T-helper 17 cell (primary cell): ENCODE data around the gene TPCN2. TPM values are rescaled to one million over a fixed set of nuclear protein-coding genes. Genes with fewer than 3 reads are reported as not detected.
A peak's percentile ranks its signal among the peaks of the same experiment; 100 is the strongest.

ENCODE experiments used
- ATAC-seq: fragments of 150-1000 bp; cut with Tn5 transposase; 2 replicates; pipeline ENCODE4 v1.10.0; 2021; ENCODE audit warnings: mild to moderate bottlenecking, moderate library complexity
- DNase-seq, 3 donors: peaks; one replicate each; pipeline versions ENCODE4 v3.0.0 to v3.0.0-alpha.2; 2020 to 2021
- H3K9me3 ChIP-seq: one replicate; pipeline ENCODE4 v1.7.0; 2013; ENCODE audit warnings: low read length, mild to moderate bottlenecking; ENCODE audit not compliant: control insufficient read depth, poor library complexity, severe bottlenecking
- H3K27ac Mint-ChIP-seq: one replicate; pipeline ENCODE4 v1.8.0; 2022; ENCODE audit warnings: mild to moderate bottlenecking, moderate library complexity, mixed read lengths
- H3K27me3 Mint-ChIP-seq: one replicate; pipeline ENCODE4 v1.8.0; 2022; ENCODE audit warnings: mixed read lengths
- H3K36me3 Mint-ChIP-seq: one replicate; pipeline ENCODE4 v1.8.0; 2022; ENCODE audit warnings: low read depth, mixed read lengths
- H3K4me1 Mint-ChIP-seq: one replicate; pipeline ENCODE4 v1.8.0; 2022; ENCODE audit warnings: mild to moderate bottlenecking, mixed read lengths
- H3K4me3 Mint-ChIP-seq: one replicate; pipeline ENCODE4 v1.8.0; 2022; ENCODE audit warnings: mild to moderate bottlenecking, moderate library complexity, mixed read lengths
- total RNA-seq, 4 donors: library from RNA in 2 of 4; stranded (reverse) in 2 of 4; gene quantifications; one replicate each; pipeline ENCODE4 v1.2.3 and lab custom pipeline; 2022 to 2026

TPCN2 gene
- total RNA-seq, 2 donors from 2014 or later: 9.1 to 16.4 TPM

DNA sequence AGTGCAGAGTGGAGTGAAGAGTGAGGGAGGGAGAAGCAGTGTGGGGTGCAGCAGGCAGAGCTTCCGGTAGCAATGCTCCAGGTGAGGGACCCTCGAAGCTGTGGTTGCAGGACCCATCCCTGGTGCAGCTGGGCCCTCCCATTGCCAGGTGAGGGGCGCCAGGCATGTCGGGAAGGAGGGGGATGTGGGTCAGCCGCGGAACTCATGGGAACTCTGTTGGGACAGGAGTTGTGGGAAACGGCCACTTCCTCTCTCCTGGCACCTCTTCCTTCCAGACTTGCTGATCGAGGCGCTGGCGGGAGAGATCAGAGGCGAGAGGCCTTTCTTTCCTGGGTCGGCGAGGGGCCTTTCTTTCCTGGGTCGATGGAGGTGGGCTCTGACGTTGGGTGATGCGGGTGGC, 48.5 kb downstream of the TPCN2 start:
- DNase-seq: no peak
- H3K4me3 Mint-ChIP-seq: no peak overlapping the region
- H3K27ac Mint-ChIP-seq: no peak overlapping the region

GRCh38 chr11:69099180-69099579, 50.4 kb downstream of the TPCN2 start:
- no peak overlapping the region for H3K27ac Mint-ChIP-seq
- no peaks in the 10 kb centered on the region for H3K9me3 ChIP-seq
- no peaks in the 10 kb centered on the region for H3K36me3 Mint-ChIP-seq
- DNase-seq (no peak), ATAC-seq (no peak)
- peaks cover 8% of the 10 kb centered on the region for H3K27me3 Mint-ChIP-seq
- H3K4me1 Mint-ChIP-seq: peaks cover 6% of the 10 kb centered on the region
- no peak overlapping the region for H3K4me3 Mint-ChIP-seq

More for the DNA sequence above, 48.5 kb downstream of the TPCN2 start:
- H3K9me3 ChIP-seq: no peaks in the 10 kb centered on the region
- Mint-ChIP-seq H3K27me3 (peaks cover 8% of the 10 kb centered on the region), H3K36me3 (peaks cover 3% of the 10 kb centered on the region), H3K4me1 (peaks cover 10% of the 10 kb centered on the region)
- ATAC-seq: no peak

DNA sequence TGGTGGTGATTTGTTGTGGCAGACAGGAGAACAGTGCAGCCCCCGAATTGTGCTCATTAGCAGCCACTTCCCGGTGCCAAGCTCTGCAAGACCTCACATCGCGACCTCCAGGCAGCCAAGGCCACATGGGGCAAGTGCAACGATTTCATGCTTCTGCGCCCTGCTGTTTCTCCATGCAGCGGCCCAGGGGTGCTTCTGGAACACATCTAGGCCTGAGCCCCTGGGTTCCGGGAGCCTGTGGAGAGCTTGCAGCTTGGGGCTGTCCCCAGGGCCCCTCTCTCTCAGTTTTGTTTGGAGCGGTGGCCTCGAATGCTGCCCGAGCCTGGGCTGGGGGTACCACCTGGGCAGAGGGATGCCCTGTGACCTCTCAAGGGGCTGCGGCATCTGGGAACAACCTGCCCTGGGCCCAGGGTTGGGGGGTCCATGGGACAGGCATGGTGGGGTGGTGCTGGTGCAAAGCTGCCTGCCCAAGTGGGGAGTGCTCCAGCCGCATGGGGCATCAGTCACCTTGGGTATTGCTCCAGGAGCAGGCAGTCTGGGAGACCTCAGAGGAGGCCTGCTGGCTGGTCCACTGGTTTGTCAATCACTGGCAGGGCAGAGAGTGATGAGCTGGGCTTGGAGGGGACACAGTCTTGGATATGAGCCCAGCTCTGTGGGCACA, 51.9 kb downstream of the TPCN2 start:
- no peak overlapping the region for H3K4me3 Mint-ChIP-seq
- DNase-seq (no peak), ATAC-seq (no peak)
- no peak overlapping the region for H3K27ac Mint-ChIP-seq
- H3K36me3 Mint-ChIP-seq: no peaks in the 10 kb centered on the region
- H3K27me3 Mint-ChIP-seq: peaks cover 8% of the 10 kb centered on the region
- H3K4me1 Mint-ChIP-seq: peaks cover 6% of the 10 kb centered on the region
- no peaks in the 10 kb centered on the region for H3K9me3 ChIP-seq

- peaks cover 8% of the 10 kb centered on the region for H3K27me3 Mint-ChIP-seq
- H3K36me3 Mint-ChIP-seq: no peaks in the 10 kb centered on the region
- H3K4me3 Mint-ChIP-seq: no peak overlapping the region
- peaks cover 6% of the 10 kb centered on the region for H3K4me1 Mint-ChIP-seq
- peak; percentile 55 to 75 (median 57) for DNase-seq
- H3K9me3 ChIP-seq: no peaks in the 10 kb centered on the region
- peak; percentile 97 for ATAC-seq
- no peak overlapping the region for H3K27ac Mint-ChIP-seq
These were observed 52.5 kb downstream of the TPCN2 start for GRCh38 chr11:69101115-69101791.

DNA sequence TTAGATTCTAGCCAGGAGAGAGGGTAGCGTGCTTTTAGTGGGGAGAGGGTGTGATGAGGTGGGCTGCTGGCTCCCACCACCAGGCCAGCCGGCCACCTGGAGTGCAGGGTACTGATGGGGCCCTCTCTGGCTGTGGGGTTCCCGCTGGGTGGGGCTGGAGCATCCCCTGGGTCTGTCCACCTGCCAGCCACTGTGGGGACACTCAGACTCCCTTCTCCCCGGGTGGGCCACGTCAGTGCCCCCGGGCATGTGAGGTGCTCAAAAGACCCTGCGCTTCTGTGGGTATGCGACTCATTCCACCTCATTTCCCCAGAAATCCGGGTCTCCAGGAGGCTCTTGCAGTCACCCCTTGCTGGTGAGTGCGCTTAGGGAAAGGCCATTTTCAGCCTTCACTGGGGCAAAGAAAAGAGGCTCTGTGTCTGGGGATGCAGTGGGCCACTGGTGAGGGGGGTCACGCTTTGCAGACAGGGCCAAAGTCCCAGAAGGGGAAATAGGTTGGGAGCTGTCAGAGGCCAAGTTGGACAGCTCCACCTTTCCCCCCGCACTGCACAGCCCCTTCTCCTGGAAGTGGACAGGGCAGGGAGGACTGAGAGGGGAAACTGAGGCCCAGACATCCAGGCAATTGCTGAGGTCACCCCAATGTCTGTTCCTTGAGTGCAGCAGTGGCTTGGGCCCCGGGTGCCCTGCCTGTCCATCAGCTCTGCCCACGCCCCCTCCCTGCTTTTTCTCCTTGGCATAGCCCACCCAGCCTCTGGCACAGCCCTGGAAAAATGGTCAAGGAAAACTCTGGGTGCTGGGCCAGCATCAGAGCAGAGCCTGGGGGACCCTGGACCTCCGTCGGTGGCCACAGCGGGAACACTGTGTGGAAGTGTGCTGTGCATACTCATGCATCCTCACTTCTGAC, 53.3 kb downstream of the TPCN2 start:
- no peak for ATAC-seq
- DNase-seq: no peak
- H3K4me1 Mint-ChIP-seq: peaks cover 5% of the 10 kb centered on the region
- no peak overlapping the region for H3K27ac Mint-ChIP-seq
- H3K27me3 Mint-ChIP-seq: peaks cover 8% of the 10 kb centered on the region
- no peak overlapping the region for H3K4me3 Mint-ChIP-seq
- H3K36me3 Mint-ChIP-seq: no peaks in the 10 kb centered on the region
- H3K9me3 ChIP-seq: no peaks in the 10 kb centered on the region

- Mint-ChIP-seq H3K4me1 (peaks cover 4% of the 10 kb centered on the region), H3K27me3 (peaks cover 8% of the 10 kb centered on the region), H3K36me3 (no peaks in the 10 kb centered on the region), H3K27ac (no peak overlapping the region), H3K4me3 (no peak overlapping the region)
- no peak for ATAC-seq
- no peaks in the 10 kb centered on the region for H3K9me3 ChIP-seq
- no peak for DNase-seq
These were observed 54.2 kb downstream of the TPCN2 start for GRCh38 chr11:69102732-69103615.

DNA sequence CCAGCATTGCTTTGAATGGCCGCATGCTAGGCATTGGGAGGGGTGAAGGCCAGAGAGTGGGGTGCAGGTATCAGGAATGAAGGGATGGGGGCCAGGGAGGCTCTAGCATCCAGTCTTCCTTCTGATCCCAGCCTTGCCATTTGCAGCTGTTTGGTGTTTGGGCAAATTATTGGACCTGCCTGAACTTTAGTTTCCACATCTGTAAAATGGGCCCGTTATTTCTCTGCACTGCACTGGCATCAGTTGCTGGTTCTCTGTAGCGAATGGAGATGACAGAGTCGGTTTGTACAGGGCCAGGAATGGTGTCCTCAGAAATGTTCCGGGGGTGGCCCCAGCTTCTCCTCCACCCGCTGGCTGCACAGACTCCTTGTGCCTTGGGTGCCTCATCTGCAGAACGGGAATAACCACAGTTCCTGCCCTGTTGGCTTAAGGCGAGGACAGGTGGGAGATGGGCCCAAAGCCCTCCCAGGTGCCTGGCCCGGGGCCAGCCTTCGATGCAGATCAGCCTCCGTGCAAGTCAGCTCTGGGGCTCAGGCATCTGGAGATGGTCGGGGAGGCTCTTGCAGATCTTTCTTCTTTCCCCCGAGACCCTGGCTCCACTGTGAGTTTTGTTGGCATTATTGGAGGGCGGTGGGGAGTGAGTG, 55.6 kb downstream of the TPCN2 start:
- ATAC-seq (no peak), DNase-seq (no peak)
- H3K9me3 ChIP-seq: no peaks in the 10 kb centered on the region
- Mint-ChIP-seq H3K4me1 (peaks cover 4% of the 10 kb centered on the region), H3K36me3 (no peaks in the 10 kb centered on the region), H3K27me3 (peaks cover 8% of the 10 kb centered on the region), H3K27ac (no peak overlapping the region), H3K4me3 (no peak overlapping the region)

- peaks cover 2% of the 10 kb centered on the region for H3K4me1 Mint-ChIP-seq
- no peaks in the 10 kb centered on the region for H3K36me3 Mint-ChIP-seq
- H3K9me3 ChIP-seq: no peaks in the 10 kb centered on the region
- no peak for DNase-seq
- no peak for ATAC-seq
- peaks cover 3% of the 10 kb centered on the region for H3K27me3 Mint-ChIP-seq
- no peak overlapping the region for H3K4me3 Mint-ChIP-seq
- H3K27ac Mint-ChIP-seq: no peak overlapping the region
These were observed 56.2 kb downstream of the TPCN2 start for GRCh38 chr11:69104856-69105395.

GRCh38 chr11:69105461-69106030, 56.8 kb downstream of the TPCN2 start:
- DNase-seq (no peak), ATAC-seq (no peak)
- Mint-ChIP-seq H3K27ac (no peak overlapping the region), H3K4me3 (no peak overlapping the region), H3K4me1 (peaks cover 2% of the 10 kb centered on the region), H3K36me3 (no peaks in the 10 kb centered on the region), H3K27me3 (no peaks in the 10 kb centered on the region)
- H3K9me3 ChIP-seq: no peaks in the 10 kb centered on the region

DNA sequence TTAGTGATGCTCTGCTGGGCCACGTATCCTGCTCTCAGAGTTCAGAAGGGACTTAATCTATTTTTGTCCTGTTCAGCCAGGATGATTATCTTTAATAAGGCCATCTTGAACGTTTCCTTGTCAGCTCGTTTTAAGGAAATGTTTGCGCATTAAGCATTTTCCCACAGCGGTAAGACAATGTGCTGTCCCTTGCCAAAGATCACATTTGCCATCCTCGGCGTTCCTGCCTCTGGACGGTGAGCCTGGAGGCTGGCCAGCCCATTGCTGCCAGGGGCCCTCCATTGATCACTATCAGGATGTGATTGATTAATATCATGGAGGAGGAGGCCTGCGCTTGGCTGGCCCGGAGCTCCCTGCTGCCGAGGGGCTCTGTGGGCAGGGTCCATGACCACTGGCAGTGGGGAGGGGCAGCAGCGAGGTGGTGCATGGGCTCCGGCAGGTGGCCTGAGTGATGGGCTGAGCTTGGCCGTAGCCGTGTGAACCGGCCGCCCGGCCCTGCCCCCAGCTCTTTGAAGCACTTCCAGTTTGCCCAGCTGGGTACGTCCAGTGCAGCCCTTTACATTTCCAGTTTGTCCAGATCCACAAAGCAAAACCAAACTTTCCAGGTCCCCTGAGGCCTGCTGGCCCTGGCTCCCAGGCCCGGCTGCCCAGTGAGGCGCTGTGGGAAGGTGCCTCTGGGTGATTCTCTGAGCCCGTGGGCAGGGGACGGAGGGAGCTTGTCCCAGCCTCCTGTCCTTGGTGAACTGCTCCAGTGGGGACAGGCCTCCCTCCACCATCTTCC, 57.5 kb downstream of the TPCN2 start:
- H3K27me3 Mint-ChIP-seq: no peaks in the 10 kb centered on the region
- ATAC-seq: no peak
- no peak overlapping the region for H3K4me3 Mint-ChIP-seq
- H3K9me3 ChIP-seq: no peaks in the 10 kb centered on the region
- no peak for DNase-seq
- H3K4me1 Mint-ChIP-seq: peaks cover 2% of the 10 kb centered on the region
- H3K36me3 Mint-ChIP-seq: no peaks in the 10 kb centered on the region
- no peak overlapping the region for H3K27ac Mint-ChIP-seq

- Mint-ChIP-seq H3K36me3 (no peaks in the 10 kb centered on the region), H3K4me3 (no peak overlapping the region), H3K27ac (no peak overlapping the region), H3K27me3 (no peaks in the 10 kb centered on the region), H3K4me1 (peaks cover 2% of the 10 kb centered on the region)
- H3K9me3 ChIP-seq: no peaks in the 10 kb centered on the region
- DNase-seq: no peak
- ATAC-seq: no peak
These were observed 58.7 kb downstream of the TPCN2 start for GRCh38 chr11:69107413-69107812.
